Suprapubic skin (tissue), 4 donors: ENCODE data around the gene CASP4. TPM values are rescaled to one million over a fixed set of nuclear protein-coding genes. Genes with fewer than 3 reads are reported as not detected.

Experiments
- DNase-seq, 2 donors: peaks; one replicate each; pipeline ENCODE4 v3.0.0-alpha.2; 2019; ENCODE audit warnings: low spot score in 2 of 2
- H3K27ac ChIP-seq: fragments of 200-600 bp; sonication (generic); one replicate; pipeline ENCODE4 v1.5.1; 2019
- H3K27me3 ChIP-seq: fragments of 200-600 bp; sonication (generic); one replicate; pipeline ENCODE4 v1.5.1; 2019
- H3K36me3 ChIP-seq: fragments of 200-600 bp; sonication (generic); one replicate; pipeline ENCODE4 v1.5.1; 2019
- H3K4me1 ChIP-seq: fragments of 200-600 bp; sonication (generic); one replicate; pipeline ENCODE4 v1.5.1; 2019
- H3K4me3 ChIP-seq: fragments of 200-600 bp; sonication (generic); one replicate; pipeline ENCODE4 v1.5.1; 2019; ENCODE audit warnings: mild to moderate bottlenecking
- H3K9me3 ChIP-seq: fragments of 200-600 bp; sonication (generic); one replicate; pipeline ENCODE4 v1.5.1; 2019
- CTCF ChIP-seq, 2 donors: fragments of 200-600 bp in 1 of 2; fragments of 450-650 bp in 1 of 2; sonication (generic) in 1 of 2; IDR thresholded peaks; one replicate each; pipeline ENCODE4 v1.5.1; 2016 to 2019; ENCODE audit warnings: antibody characterized with exemption in 2 of 2, mild to moderate bottlenecking in 1 of 2, moderate library complexity in 1 of 2
- EP300 ChIP-seq: sonication (generic); formaldehyde crosslinking; IDR thresholded peaks from one replicate; pipeline ENCODE4 v1.6.1; 2017; ENCODE audit warnings: antibody characterized with exemption
- POLR2A ChIP-seq, 2 donors: fragments of 450-650 bp; IDR thresholded peaks; one replicate each; pipeline ENCODE4 v1.6.1; 2017; ENCODE audit warnings: antibody characterized with exemption in 2 of 2, mild to moderate bottlenecking in 2 of 2, moderate library complexity in 2 of 2
- POLR2AphosphoS5 ChIP-seq, 3 donors: sonication (generic); formaldehyde crosslinking; IDR thresholded peaks; one replicate each; pipeline ENCODE4 v1.6.1; 2017; ENCODE audit warnings: antibody characterized with exemption in 3 of 3
- WGBS: methylation state at CpG from one replicate; pipeline ENCODE4 v1.1.5; 2018; 5-methylcytosine and 5-hydroxymethylcytosine counted together
- total RNA-seq, 4 donors: library from RNA; depleted of rRNA; stranded (reverse); fragments of >200 nt; gene quantifications; one replicate each; pipeline ENCODE4 v1.1.0, GENCODE V29; 2016

The CASP4 gene
- total RNA-seq, 4 donors from 2014 or later, result 98.3 to 272 (median 129) TPM

GRCh38 chr11:104907521-104908185 is 60.7 kb downstream of the CASP4 start:
- H3K9me3 ChIP-seq, result no peaks in the 10 kb centered on the region
- no peak for DNase-seq
- no peaks in the 10 kb centered on the region for H3K4me1 ChIP-seq
- H3K36me3 ChIP-seq, result no peaks in the 10 kb centered on the region
- no peak overlapping the region for H3K4me3 ChIP-seq
- TF ChIP-seq POLR2A (IDR thresholded peaks at IDR 0.05), result no peak
- H3K27me3 ChIP-seq, result no peaks in the 10 kb centered on the region
- WGBS, result 72% methylated on average over 7 of the region's 7 CpGs
- no peak overlapping the region for H3K27ac ChIP-seq

- DNase-seq, result no peak
- Histone ChIP-seq H3K4me1 (no peaks in the 10 kb centered on the region), H3K27me3 (no peaks in the 10 kb centered on the region), H3K9me3 (no peaks in the 10 kb centered on the region), H3K27ac (no peak overlapping the region), H3K4me3 (no peak overlapping the region), H3K36me3 (no peaks in the 10 kb centered on the region)
- TF ChIP-seq CTCF (IDR thresholded peaks at IDR 0.05) (no peak), EP300 (no peak), POLR2A (IDR thresholded peaks at IDR 0.05) (no peak), POLR2AphosphoS5 (IDR thresholded peaks at IDR 0.05) (no peak)
- 90% methylated on average over 4 of the region's 4 CpGs for WGBS
Measured at GRCh38 chr11:104905271-104905670, 63.1 kb downstream of the CASP4 start.

- H3K4me3 ChIP-seq, result no peak overlapping the region
- TF ChIP-seq CTCF (IDR thresholded peaks at IDR 0.05) (no peak), POLR2A (IDR thresholded peaks at IDR 0.05) (no peak), POLR2AphosphoS5 (IDR thresholded peaks at IDR 0.05) (no peak), EP300 (no peak)
Measured at GRCh38 chr11:104899226-104899625, 69.1 kb downstream of the CASP4 start.

GRCh38 chr11:104898685-104899013 is 69.7 kb downstream of the CASP4 start:
- 55% methylated on average over 1 of the region's 1 CpG for WGBS
- no peak for DNase-seq
- Histone ChIP-seq H3K4me3 (peak overlapping the region; percentile 18), H3K36me3 (no peaks in the 10 kb centered on the region), H3K9me3 (no peaks in the 10 kb centered on the region), H3K27ac (peak overlapping the region; percentile 12), H3K4me1 (peaks cover 7% of the 10 kb centered on the region), H3K27me3 (no peaks in the 10 kb centered on the region)
- no peak for TF ChIP-seq CTCF (IDR thresholded peaks at IDR 0.05)
- no peak for TF ChIP-seq EP300
- no peak for TF ChIP-seq POLR2AphosphoS5 (IDR thresholded peaks at IDR 0.05)
- TF ChIP-seq POLR2A (IDR thresholded peaks at IDR 0.05), result no peak

More at GRCh38 chr11:104899226-104899625, 69.1 kb downstream of the CASP4 start:
- Histone ChIP-seq H3K4me1 (peaks cover 7% of the 10 kb centered on the region), H3K27ac (peak overlapping the region; percentile 12), H3K36me3 (no peaks in the 10 kb centered on the region), H3K27me3 (no peaks in the 10 kb centered on the region), H3K9me3 (no peaks in the 10 kb centered on the region)
- DNase-seq, result no peak

GRCh38 chr11:104897891-104898684 is 70.3 kb downstream of the CASP4 start, which contains the start of gene CASP12:
CASP12 (minus strand) TSS chr11:104898460.
- Histone ChIP-seq H3K4me3 (peak within 1 kb of the TSS; percentile 18), H3K4me1 (peaks cover 7% of the 10 kb centered on the region), H3K9me3 (no peaks in the 10 kb centered on the region), H3K36me3 (no peaks in the 10 kb centered on the region), H3K27me3 (no peaks in the 10 kb centered on the region), H3K27ac (peak within 1 kb of the TSS; percentile 12)
- TF ChIP-seq CTCF (IDR thresholded peaks at IDR 0.05) (no peak), POLR2A (IDR thresholded peaks at IDR 0.05) (no peak), EP300 (no peak), POLR2AphosphoS5 (IDR thresholded peaks at IDR 0.05) (no peak)
- no peak for DNase-seq
- WGBS, result 46% methylated on average over 9 of the region's 9 CpGs
